ENCODE results near the gene E2F2.

DNA sequence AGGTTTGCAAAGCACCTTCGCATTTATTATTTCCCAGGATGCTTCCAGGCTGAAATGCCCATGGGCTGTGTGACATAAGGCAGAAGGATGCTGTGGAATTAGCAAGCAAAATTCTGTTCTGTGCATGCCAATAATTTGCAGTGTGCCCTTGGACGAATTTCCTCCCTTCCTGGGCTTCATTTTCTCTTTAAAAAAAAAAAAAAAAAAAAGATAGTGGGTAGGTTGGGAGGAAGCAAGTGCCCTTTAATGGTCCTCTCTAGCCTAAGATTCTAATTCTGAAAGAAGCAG is 30.7 kb upstream of the E2F2 start:
- no peak for TF ChIP-seq CTCF (IDR thresholded peaks at IDR 0.05)
- TF ChIP-seq GABPA (IDR thresholded peaks at IDR 0.05; ENCODE audit: low read depth): no peak
- TF ChIP-seq POLR2AphosphoS5 (IDR thresholded peaks at IDR 0.05; ENCODE audit: low read depth, low read length): no peak
- no peak for TF ChIP-seq MAX (IDR thresholded peaks at IDR 0.05; ENCODE audit: low read depth)
- TF ChIP-seq ELF1 (IDR thresholded peaks at IDR 0.05): no peak
- TF ChIP-seq RCOR1 (IDR thresholded peaks at IDR 0.05; ENCODE audit: low read length): no peak
- TF ChIP-seq CHD2 (IDR thresholded peaks at IDR 0.05; ENCODE audit: low read length, partially characterized antibody): no peak
- TF ChIP-seq, protein P1, sequence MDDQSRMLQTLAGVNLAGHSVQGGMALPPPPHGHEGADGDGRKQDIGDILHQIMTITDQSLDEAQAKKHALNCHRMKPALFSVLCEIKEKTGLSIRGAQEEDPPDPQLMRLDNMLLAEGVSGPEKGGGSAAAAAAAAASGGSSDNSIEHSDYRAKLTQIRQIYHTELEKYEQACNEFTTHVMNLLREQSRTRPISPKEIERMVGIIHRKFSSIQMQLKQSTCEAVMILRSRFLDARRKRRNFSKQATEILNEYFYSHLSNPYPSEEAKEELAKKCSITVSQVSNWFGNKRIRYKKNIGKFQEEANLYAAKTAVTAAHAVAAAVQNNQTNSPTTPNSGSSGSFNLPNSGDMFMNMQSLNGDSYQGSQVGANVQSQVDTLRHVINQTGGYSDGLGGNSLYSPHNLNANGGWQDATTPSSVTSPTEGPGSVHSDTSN (IDR thresholded peaks at IDR 0.05): no peak
- no peak for TF ChIP-seq USF2 (IDR thresholded peaks at IDR 0.05; ENCODE audit: borderline replicate concordance, low read depth, low read length)
- TF ChIP-seq TAF1 (IDR thresholded peaks at IDR 0.05; ENCODE audit: borderline replicate concordance, low read depth, low read length): no peak
- no peak for TF ChIP-seq MEF2A (IDR thresholded peaks at IDR 0.05; ENCODE audit: borderline replicate concordance, low read depth)

Data from SK-N-SH (cell line).